ENCODE measurements around the gene ALS2.

- no peak for TF ChIP-seq CTCF (IDR thresholded peaks at IDR 0.05)
- no peak for TF ChIP-seq POLR2AphosphoS5 (IDR thresholded peaks at IDR 0.05)
Measured at GRCh38 chr2:201781557-201782051, 871 bp upstream of the ALS2 start.

Measured in breast epithelium (tissue), 3 donors.